Naive thymus-derived CD4-positive, alpha-beta T cell (primary cell): ENCODE results near the gene DCAF4L1. TPM values are rescaled to one million over a fixed set of nuclear protein-coding genes. Genes with fewer than 3 reads are reported as not detected.

Source experiments
- ATAC-seq: fragments of 150-1000 bp; cut with Tn5 transposase; 2 replicates; pipeline ENCODE4 v1.10.0; 2021; ENCODE audit warnings: mild to moderate bottlenecking, moderate library complexity
- CTCF ChIA-PET: fragments of 350-600 bp; sonication (Branson Sonifier 250); formaldehyde crosslinking; loops from one replicate; lab custom pipeline; 2021; ENCODE audit warnings: antibody characterized with exemption; lab: Charles Lee
- POLR2A ChIA-PET: fragments of 350-600 bp; sonication (Branson Sonifier 250); formaldehyde crosslinking; loops from one replicate; lab custom pipeline; 2021; ENCODE audit warnings: antibody characterized with exemption, inconsistent platforms; lab: Charles Lee
- DNase-seq, 9 donors: peaks; one replicate each; pipeline versions ENCODE4 v3.0.0 to v3.0.0-alpha.2; 2020 to 2022; ENCODE audit warnings: mixed read lengths in 1 of 9
- H3K27ac ChIP-seq: one replicate; pipeline ENCODE4 v1.7.0; 2013; ENCODE audit warnings: mild to moderate bottlenecking, low read depth, low read length, moderate library complexity
- H3K27me3 ChIP-seq, 2 donors: one replicate each; pipeline ENCODE4 v1.7.0; 2013; ENCODE audit warnings: low read length in 2 of 2, mild to moderate bottlenecking in 2 of 2, moderate library complexity in 2 of 2; ENCODE audit not compliant: control insufficient read depth in 2 of 2, insufficient read depth in 2 of 2
- H3K36me3 ChIP-seq, 3 experiments: 1 replicate in 2 of 3; 2 replicates in 1 of 3; pipeline ENCODE4 v1.7.0; 2013; ENCODE audit warnings: low read length in 3 of 3, mild to moderate bottlenecking in 3 of 3, moderate library complexity in 1 of 3; ENCODE audit not compliant: insufficient read depth in 3 of 3, control insufficient read depth in 2 of 3
- H3K4me1 ChIP-seq, 2 donors: one replicate each; pipeline ENCODE4 v1.7.0; 2013; ENCODE audit warnings: low read length in 2 of 2, mild to moderate bottlenecking in 2 of 2, moderate library complexity in 1 of 2; ENCODE audit not compliant: control insufficient read depth in 2 of 2, insufficient read depth in 2 of 2
- H3K4me3 ChIP-seq: 2 replicates; pipeline ENCODE4 v1.7.0; 2013; ENCODE audit warnings: mild to moderate bottlenecking, low read length
- H3K9me3 ChIP-seq, 3 experiments: 1 replicate in 2 of 3; 2 replicates in 1 of 3; pipeline ENCODE4 v1.7.0; 2013; ENCODE audit warnings: low read length in 3 of 3; ENCODE audit not compliant: control insufficient read depth in 2 of 3
- H3K27ac Mint-ChIP-seq, 9 donors: one replicate each; pipeline ENCODE4 v1.8.0; 2020 to 2022; ENCODE audit warnings: mixed read lengths in 9 of 9, mild to moderate bottlenecking in 8 of 9, moderate library complexity in 5 of 9, inconsistent platforms in 2 of 9
- H3K27me3 Mint-ChIP-seq, 5 donors: one replicate each; pipeline ENCODE4 v1.8.0; 2021 to 2022; ENCODE audit warnings: mixed read lengths in 5 of 5, mild to moderate bottlenecking in 1 of 5
- H3K36me3 Mint-ChIP-seq, 5 donors: one replicate each; pipeline ENCODE4 v1.8.0; 2020 to 2022; ENCODE audit warnings: mixed read lengths in 5 of 5, mild to moderate bottlenecking in 3 of 5, inconsistent platforms in 1 of 5
- H3K4me1 Mint-ChIP-seq, 7 donors: one replicate each; pipeline ENCODE4 v1.8.0; 2020 to 2022; ENCODE audit warnings: mixed read lengths in 7 of 7, mild to moderate bottlenecking in 3 of 7, inconsistent platforms in 1 of 7
- H3K4me3 Mint-ChIP-seq, 10 donors: one replicate each; pipeline ENCODE4 v1.8.0; 2020 to 2022; ENCODE audit warnings: mild to moderate bottlenecking in 10 of 10, mixed read lengths in 10 of 10, moderate library complexity in 6 of 10, inconsistent platforms in 2 of 10
- H3K9me3 Mint-ChIP-seq, 11 donors: one replicate each; pipeline ENCODE4 v1.8.0; 2020 to 2022; ENCODE audit warnings: mixed read lengths in 11 of 11, mild to moderate bottlenecking in 4 of 11, inconsistent platforms in 1 of 11, moderate library complexity in 1 of 11
- intact Hi-C, 2 donors: fragments of 100-400 bp; cut with micrococcal nuclease; formaldehyde crosslinking; loops; one replicate each; pipeline ENCODE4 v1.15.1; 2023
- polyA plus RNA-seq, 2 donors: library from polyadenylated mRNA; unstranded; fragments of 300-500 nt; fragmentation: Illumina TruSeq; gene quantifications; one replicate each; pipeline ENCODE4 v1.2.3, GENCODE V29; 2021
- total RNA-seq, 6 experiments: library from RNA in 5 of 6; stranded (reverse) in 5 of 6; gene quantifications; 1 replicate in 5 of 6; 2 replicates in 1 of 6; pipeline ENCODE4 v1.2.3 and lab custom pipeline; 2021 to 2026

Gene DCAF4L1
- total and polyA plus RNA-seq, 7 experiments from 2014 or later: 0.15 to 0.35 (median 0.28) TPM; not detected in 1

DNA sequence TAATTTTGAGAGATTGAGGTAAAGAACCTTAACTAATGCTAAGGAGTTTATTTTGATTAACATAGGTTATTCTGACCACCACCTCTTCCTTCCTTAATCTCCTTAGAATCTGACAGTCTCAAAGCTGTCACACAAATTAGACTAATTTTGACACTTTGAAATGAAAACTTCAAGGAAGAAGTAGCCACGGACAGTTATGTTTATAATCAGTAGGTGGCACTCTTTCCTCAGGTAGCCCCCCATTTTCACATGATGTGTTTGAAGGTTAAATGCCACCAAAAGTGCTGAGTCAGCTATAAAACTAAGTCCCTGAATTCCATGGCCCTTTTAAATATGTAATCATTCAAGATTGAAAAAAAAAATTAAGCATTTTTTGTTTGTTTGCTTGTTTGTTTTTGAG lies 23.9 kb upstream of the DCAF4L1 start:
- ATAC-seq (no peak), DNase-seq (peak in 1 of 9 donors; percentile 28)
- H3K36me3 Mint-ChIP-seq: peaks cover 3 to 15% (median 5%) of the 10 kb centered on the region in 5 donors
- no peaks in the 10 kb centered on the region for H3K9me3 Mint-ChIP-seq
- Histone ChIP-seq H3K27me3 (no peaks in the 10 kb centered on the region), H3K27ac (no peak overlapping the region), H3K4me1 (no peaks in the 10 kb centered on the region), H3K9me3 (no peaks in the 10 kb centered on the region), H3K36me3 (peaks cover 3 to 19% (median 3%) of the 10 kb centered on the region in 3 experiments), H3K4me3 (no peak overlapping the region)
- intact Hi-C loops: loop anchor here (5.0 kb wide), 2 partner anchors 325 to 565 kb away; no protein-coding TSS in a partner anchor
- no peaks in the 10 kb centered on the region for H3K27me3 Mint-ChIP-seq
- POLR2A ChIA-PET: no interaction called here
- peaks cover 0 to 3% (median 0%) of the 10 kb centered on the region in 7 donors for H3K4me1 Mint-ChIP-seq
- CTCF ChIA-PET: interaction anchor here (0.6 kb wide), 1 partner anchor 816 kb away, joined by 4 read pairs; no protein-coding TSS in a partner anchor
- H3K27ac Mint-ChIP-seq: no peak overlapping the region
- H3K4me3 Mint-ChIP-seq: no peak overlapping the region

DNA sequence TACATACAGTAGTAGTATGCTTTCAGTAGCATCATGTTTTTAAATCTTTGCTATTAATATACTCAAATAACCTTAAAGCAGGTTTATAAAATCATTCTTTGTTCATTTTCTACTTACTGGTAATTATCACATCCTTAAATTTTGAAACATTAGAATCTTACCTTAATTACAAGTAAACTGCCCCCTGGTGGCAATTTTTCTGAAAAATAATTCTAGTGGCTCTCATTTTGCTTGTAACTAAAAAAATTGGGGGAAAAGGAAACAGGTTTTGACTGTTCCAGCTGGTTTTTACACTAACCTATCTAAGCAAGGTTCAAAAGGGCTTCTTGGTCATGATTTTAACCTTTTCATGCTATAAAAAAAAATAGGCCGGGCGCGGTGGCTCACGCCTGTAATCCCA lies 18.5 kb upstream of the DCAF4L1 start:
- Mint-ChIP-seq H3K27ac (no peak overlapping the region), H3K36me3 (peaks cover 0 to 4% (median 2%) of the 10 kb centered on the region in 5 donors), H3K4me3 (no peak overlapping the region), H3K27me3 (no peaks in the 10 kb centered on the region), H3K4me1 (no peaks in the 10 kb centered on the region), H3K9me3 (peaks cover under 1 to 5% (median 2%) of the 10 kb centered on the region in 11 donors)
- POLR2A ChIA-PET: no interaction called here
- Histone ChIP-seq H3K27me3 (no peaks in the 10 kb centered on the region), H3K36me3 (no peaks in the 10 kb centered on the region), H3K9me3 (no peaks in the 10 kb centered on the region), H3K4me1 (no peaks in the 10 kb centered on the region), H3K4me3 (no peak overlapping the region), H3K27ac (no peak overlapping the region)
- CTCF ChIA-PET: interaction anchor here (0.8 kb wide), 1 partner anchor 317 kb away, joined by 3 read pairs; no protein-coding TSS in a partner anchor
- intact Hi-C loops: no loop called here
- ATAC-seq (no peak), DNase-seq (peak in 3 of 9 donors; percentile 5 to 13 (median 7))

DNA sequence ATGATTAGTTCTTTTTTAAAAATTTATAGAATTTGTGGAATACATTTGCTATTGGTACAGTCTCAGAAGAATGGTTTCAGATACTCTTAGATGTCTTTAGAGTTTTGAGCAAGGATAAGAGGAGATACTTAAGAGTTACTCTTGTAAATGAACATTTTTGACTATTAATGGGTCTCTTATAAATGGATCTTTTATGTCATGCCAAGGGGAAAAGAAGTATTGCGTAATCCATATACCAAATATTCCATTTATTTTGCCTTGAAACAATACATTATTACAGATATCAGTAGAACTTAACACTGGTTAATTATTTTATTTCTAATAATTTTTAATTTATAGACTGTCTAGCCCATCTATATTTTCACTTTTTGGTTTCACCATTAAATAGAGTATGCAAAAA lies 17.2 kb upstream of the DCAF4L1 start:
- Histone ChIP-seq H3K4me3 (no peak overlapping the region), H3K27ac (no peak overlapping the region), H3K9me3 (peaks cover 0 to 8% (median 0%) of the 10 kb centered on the region in 3 experiments), H3K4me1 (no peaks in the 10 kb centered on the region), H3K27me3 (no peaks in the 10 kb centered on the region), H3K36me3 (no peaks in the 10 kb centered on the region)
- ChIA-PET POLR2A (no interaction called here), CTCF (no interaction called here)
- ATAC-seq: no peak
- H3K27me3 Mint-ChIP-seq: no peaks in the 10 kb centered on the region
- intact Hi-C loops: no loop called here
- no peak for DNase-seq
- H3K4me3 Mint-ChIP-seq: no peak overlapping the region
- H3K9me3 Mint-ChIP-seq: peaks cover 5 to 18% (median 8%) of the 10 kb centered on the region in 11 donors
- no peak overlapping the region for H3K27ac Mint-ChIP-seq
- H3K36me3 Mint-ChIP-seq: peaks cover 0 to 10% (median 5%) of the 10 kb centered on the region in 5 donors
- no peaks in the 10 kb centered on the region for H3K4me1 Mint-ChIP-seq

DNA sequence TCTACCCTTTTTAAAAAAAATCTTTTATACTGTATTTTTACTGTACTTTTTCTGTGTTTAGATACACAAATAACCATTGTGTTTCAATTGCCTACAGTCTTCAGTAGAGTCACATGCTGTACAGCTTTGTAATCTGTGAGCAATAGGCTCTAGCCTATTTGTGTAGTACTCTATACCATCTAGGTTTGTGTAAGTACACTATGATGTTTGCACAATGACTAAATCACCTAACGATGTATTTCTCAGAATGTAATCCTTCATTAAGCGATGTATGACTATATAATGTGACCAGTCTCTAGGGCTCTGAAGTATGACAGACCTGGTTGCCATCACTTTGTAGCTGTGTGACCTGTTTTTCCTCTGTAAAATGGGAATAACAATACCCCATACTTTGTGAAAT lies 14.2 kb upstream of the DCAF4L1 start:
- no peaks in the 10 kb centered on the region for H3K4me1 ChIP-seq
- no peaks in the 10 kb centered on the region for H3K36me3 ChIP-seq
- ATAC-seq: no peak
- Mint-ChIP-seq H3K9me3 (peaks cover 5 to 28% (median 9%) of the 10 kb centered on the region in 11 donors), H3K4me3 (no peak overlapping the region), H3K4me1 (no peaks in the 10 kb centered on the region), H3K27me3 (peaks cover 0 to 7% (median 6%) of the 10 kb centered on the region in 5 donors), H3K27ac (no peak overlapping the region), H3K36me3 (peaks cover 5 to 10% (median 7%) of the 10 kb centered on the region in 5 donors)
- H3K27ac ChIP-seq: no peak overlapping the region
- H3K4me3 ChIP-seq: no peak overlapping the region
- H3K9me3 ChIP-seq: peaks cover 0 to 8% (median 0%) of the 10 kb centered on the region in 3 experiments
- DNase-seq: no peak
- H3K27me3 ChIP-seq: no peaks in the 10 kb centered on the region
- intact Hi-C loops: no loop called here
- ChIA-PET CTCF (interaction anchor here (0.6 kb wide), 1 partner anchor 105 kb away, joined by 3 read pairs; no protein-coding TSS in a partner anchor), POLR2A (no interaction called here)

DNA sequence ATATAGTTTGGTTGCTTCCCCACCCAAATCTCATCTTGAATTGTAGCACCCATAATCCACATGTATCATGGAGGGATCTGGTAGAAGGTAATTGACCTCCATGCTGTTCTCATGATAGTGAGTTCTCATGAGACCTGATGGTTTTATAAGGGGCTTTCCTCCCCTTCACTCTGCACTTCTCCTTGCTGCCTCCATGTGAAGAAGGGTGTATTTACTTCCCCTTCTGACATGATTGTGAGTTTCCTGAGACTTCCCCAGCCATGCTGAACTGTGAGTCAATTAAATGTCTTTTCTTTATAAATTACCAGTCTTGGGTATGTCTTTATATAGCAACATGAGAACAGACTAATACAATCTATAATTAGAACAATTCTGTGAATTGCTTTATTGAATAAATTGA lies 11.9 kb upstream of the DCAF4L1 start:
- DNase-seq: no peak
- H3K4me3 Mint-ChIP-seq: no peak overlapping the region
- Histone ChIP-seq H3K9me3 (peaks cover 0 to 8% (median 0%) of the 10 kb centered on the region in 3 experiments), H3K27ac (no peak overlapping the region), H3K4me3 (no peak overlapping the region), H3K4me1 (no peaks in the 10 kb centered on the region), H3K27me3 (no peaks in the 10 kb centered on the region), H3K36me3 (no peaks in the 10 kb centered on the region)
- H3K36me3 Mint-ChIP-seq: peaks cover 5 to 10% (median 7%) of the 10 kb centered on the region in 5 donors
- no peaks in the 10 kb centered on the region for H3K4me1 Mint-ChIP-seq
- H3K27ac Mint-ChIP-seq: no peak overlapping the region
- no peak for ATAC-seq
- peaks cover 0 to 9% (median 7%) of the 10 kb centered on the region in 5 donors for H3K27me3 Mint-ChIP-seq
- peaks cover 5 to 28% (median 10%) of the 10 kb centered on the region in 11 donors for H3K9me3 Mint-ChIP-seq
- intact Hi-C loops: no loop called here
- CTCF ChIA-PET: no interaction called here
- POLR2A ChIA-PET: no interaction called here

DNA sequence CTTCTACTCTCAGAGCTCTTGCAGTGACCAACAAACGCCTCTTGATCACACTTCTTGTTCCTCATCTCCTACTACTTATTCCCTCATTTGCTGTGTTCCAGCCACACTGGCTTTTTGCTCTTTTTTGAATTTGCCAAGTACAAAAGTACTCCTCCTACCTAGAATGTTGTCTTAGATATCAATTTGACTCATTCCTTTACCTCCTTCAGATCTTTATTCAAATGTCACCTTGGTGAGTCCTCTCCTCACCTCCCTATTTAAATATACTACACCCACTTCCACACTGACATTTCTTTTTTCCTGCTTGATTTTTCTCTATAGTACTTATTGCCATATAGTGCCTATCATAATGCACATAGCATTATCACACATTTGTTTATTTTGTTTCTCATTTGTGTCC lies 6.2 kb upstream of the DCAF4L1 start:
- no peaks in the 10 kb centered on the region for H3K36me3 ChIP-seq
- H3K4me1 Mint-ChIP-seq: no peaks in the 10 kb centered on the region
- no peak overlapping the region for H3K27ac ChIP-seq
- intact Hi-C loops: no loop called here
- H3K4me3 ChIP-seq: no peak overlapping the region
- DNase-seq: no peak
- ChIA-PET POLR2A (no interaction called here), CTCF (no interaction called here)
- H3K4me3 Mint-ChIP-seq: no peak overlapping the region
- H3K4me1 ChIP-seq: no peaks in the 10 kb centered on the region
- H3K36me3 Mint-ChIP-seq: peaks cover 0 to 7% (median 0%) of the 10 kb centered on the region in 5 donors
- H3K27ac Mint-ChIP-seq: no peak overlapping the region
- H3K9me3 ChIP-seq: no peaks in the 10 kb centered on the region
- H3K9me3 Mint-ChIP-seq: peaks cover 0 to 5% (median 1%) of the 10 kb centered on the region in 11 donors
- H3K27me3 ChIP-seq: no peaks in the 10 kb centered on the region
- H3K27me3 Mint-ChIP-seq: peaks cover 0 to 23% (median 8%) of the 10 kb centered on the region in 5 donors
- ATAC-seq: no peak
